SK-N-MC (cell line): Measurements from ENCODE around the gene CLSTN2.

Source experiments
- EZH2 ChIP-seq: fragments of 200-600 bp; sonication (generic); IDR thresholded peaks from one replicate; pipeline ENCODE4 v1.6.1; 2017; ENCODE audit warnings: antibody characterized with exemption
- FOXP2 ChIP-seq: optimal IDR thresholded peaks from 2 replicates; pipeline ENCODE3; 2011; ENCODE audit warnings: mild to moderate bottlenecking, moderate library complexity; ENCODE audit not compliant: insufficient read depth; ENCODE audit errors: extremely low read length, control extremely low read depth
- POLR2AphosphoS5 ChIP-seq: IDR thresholded peaks from 2 replicates; pipeline ENCODE4 v1.6.1; 2012; ENCODE audit warnings: mild to moderate bottlenecking, low read depth, low read length, borderline replicate concordance

DNA sequence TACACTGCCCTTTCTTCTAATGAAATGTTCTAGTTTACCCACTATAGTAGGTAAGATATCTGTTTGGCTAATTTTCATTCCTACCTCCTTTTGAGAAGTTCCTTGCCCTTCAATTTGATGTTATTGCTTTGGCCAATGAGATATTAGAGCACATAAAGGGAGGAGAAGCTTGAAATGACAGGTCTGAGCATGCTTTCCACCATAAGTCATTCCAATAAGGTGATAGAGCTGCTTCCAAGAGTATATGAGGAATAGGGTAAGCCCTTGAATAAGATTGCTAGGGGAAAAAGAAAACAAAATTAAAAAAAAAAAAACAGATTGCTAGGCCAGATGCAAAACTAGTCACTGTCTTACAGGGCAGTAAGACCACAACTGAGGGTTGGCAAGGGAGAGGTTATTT is 664.0 kb downstream of the CLSTN2 start:
- no peak for TF ChIP-seq EZH2
- TF ChIP-seq POLR2AphosphoS5: no peak
- TF ChIP-seq FOXP2: no peak
